GM12878 (cell line): ENCODE data around the gene FKBP8. TPM values are rescaled to one million over a fixed set of nuclear protein-coding genes. Genes with fewer than 3 reads are reported as not detected.

Source experiments
- ATAC-seq: fragments of 200-7000 bp; cut with Tn5 transposase; 3 replicates; pipeline ENCODE4 v1.9.1; 2020; ENCODE audit warnings: mild to moderate bottlenecking, moderate library complexity
- BruUV-seq: library from RNA; stranded (reverse); fragments of 400-500 nt; replicated peaks from 2 replicates; lab custom pipeline; 2021; lab: Mats Ljungman, UMichigan
- CTCF ChIA-PET: fragments of 300-600 bp; sonication (Branson Sonifier 250); formaldehyde crosslinking; extraction: SDS; loops from one replicate; lab custom pipeline; 2021; ENCODE audit warnings: inconsistent platforms; lab: Yijun Ruan, JAX
- POLR2A ChIA-PET: fragments of 350-600 bp; formaldehyde crosslinking; extraction: SDS; loops from one replicate; lab custom pipeline; 2021; ENCODE audit warnings: inconsistent platforms; lab: Charles Lee
- RAD21 ChIA-PET: fragments of 300-600 bp; sonication (Branson Sonifier 250); formaldehyde crosslinking; loops from one replicate; lab custom pipeline; 2023; ENCODE audit warnings: antibody characterized with exemption; ENCODE audit not compliant: unreplicated experiment; lab: Charles Lee
- SMC1A ChIA-PET: fragments of 300-600 bp; sonication (Branson Sonifier 250); formaldehyde crosslinking; loops from one replicate; lab custom pipeline; 2023; ENCODE audit not compliant: unreplicated experiment, uncharacterized antibody; lab: Charles Lee
- DNase-seq: peaks from one replicate; pipeline ENCODE4 v3.0.0-alpha.2; 2011; ENCODE audit warnings: low read depth, low spot score
- FAIRE-seq: peaks from 3 replicates; lab custom pipeline; 2011; peaks lifted over from hg19 to GRCh38; lab: Jason Lieb, UNC
- H2AFZ ChIP-seq: 2 replicates; pipeline ENCODE4 v1.6.0; 2011; ENCODE audit warnings: low read depth, low read length, control low read depth; ENCODE audit not compliant: control insufficient read depth
- H3K27ac ChIP-seq: 2 replicates; pipeline ENCODE4 v1.5.1; 2011; ENCODE audit warnings: control low read depth; ENCODE audit not compliant: control insufficient read depth, insufficient read depth
- H3K27me3 ChIP-seq, 2 experiments: replicated peaks in 1 of 2; 2 replicates each; pipeline versions ENCODE4 v1.6.0 to v1.6.1; 2011; ENCODE audit warnings: low read length in 1 of 2; ENCODE audit not compliant: control insufficient read depth in 2 of 2, insufficient read depth in 2 of 2
- H3K36me3 ChIP-seq, 2 experiments: 2 replicates each; pipeline ENCODE4 v1.5.1; 2011; ENCODE audit warnings: low read length in 1 of 2; ENCODE audit not compliant: control insufficient read depth in 2 of 2, insufficient read depth in 2 of 2
- H3K4me1 ChIP-seq: 2 replicates; pipeline ENCODE4 v1.6.1; 2011; ENCODE audit warnings: mild to moderate bottlenecking, low read length, moderate library complexity, mixed read lengths; ENCODE audit not compliant: control insufficient read depth, insufficient read depth
- H3K4me2 ChIP-seq: 2 replicates; pipeline ENCODE4 v1.6.0; 2011; ENCODE audit warnings: control low read depth; ENCODE audit not compliant: control insufficient read depth, insufficient read depth
- H3K4me3 ChIP-seq: fragments of 200-600 bp; sonication (generic); 2 replicates; pipeline ENCODE4 v1.5.1; 2016
- H3K79me2 ChIP-seq: 2 replicates; pipeline ENCODE4 v1.6.0; 2011; ENCODE audit warnings: low read length; ENCODE audit not compliant: control insufficient read depth, insufficient read depth
- H3K9ac ChIP-seq: 2 replicates; pipeline ENCODE4 v1.8.0; 2011; ENCODE audit warnings: low read length, control low read depth, mixed read lengths; ENCODE audit not compliant: control insufficient read depth, insufficient read depth
- H3K9me3 ChIP-seq: replicated peaks from 3 replicates; pipeline ENCODE4 v1.5.1; 2011; ENCODE audit warnings: mild to moderate bottlenecking, low read length; ENCODE audit not compliant: control insufficient read depth, insufficient read depth
- H4K20me1 ChIP-seq: 2 replicates; pipeline ENCODE4 v1.6.0; 2011; ENCODE audit not compliant: control insufficient read depth, insufficient read depth
- CTCF ChIP-seq, 3 experiments: IDR thresholded peaks in 2 of 3; conservative IDR thresholded peaks in 1 of 3; 2 replicates each; pipeline ENCODE4 v1.5.1; 2011; ENCODE audit warnings: low read depth in 3 of 3, low read length in 3 of 3, mild to moderate bottlenecking in 3 of 3, control low read depth in 2 of 3, moderate library complexity in 2 of 3, inconsistent platforms in 1 of 3, mixed read lengths in 1 of 3; ENCODE audit not compliant: control insufficient read depth in 2 of 3, insufficient read depth in 1 of 3; ENCODE audit errors: extremely low read depth in 1 of 3
- NR2C2 ChIP-seq: IDR thresholded peaks from 2 replicates; pipeline ENCODE4 v1.6.1; 2011; ENCODE audit warnings: borderline replicate concordance, low read depth; ENCODE audit not compliant: control insufficient read depth, insufficient read length
- STAT1 ChIP-seq: fragments of 450-650 bp; conservative IDR thresholded peaks from 2 replicates; pipeline ENCODE4 v1.6.1; 2014; ENCODE audit warnings: antibody characterized with exemption, mild to moderate bottlenecking
- WGBS: methylation state at CpG from one replicate; pipeline ENCODE4 v1.1.6; 2016; ENCODE audit warnings: low lambda C conversion rate; ENCODE audit not compliant: insufficient replicate concordance, insufficient coverage; ENCODE audit errors: missing lambda C conversion rate; 5-methylcytosine and 5-hydroxymethylcytosine counted together
- in situ Hi-C: fragments of 300-500 bp; cut with MboI; formaldehyde crosslinking; loops from 9 replicates; pipeline ENCODE4 v1.14.3; 2018; ENCODE audit warnings: mixed read lengths
- intact Hi-C: fragments of 100-400 bp; cut with micrococcal nuclease; formaldehyde crosslinking; loops from one replicate; pipeline ENCODE4 v1.14.2; 2022; ENCODE audit not compliant: unreplicated experiment
- polyA plus RNA-seq, 11 experiments: library from polyadenylated mRNA; depleted of rRNA in 4 of 11; unstranded in 6 of 11; stranded (reverse) in 5 of 11; fragments of >200 nt; fragmentation: Nextera tagmentation in 4 of 11; fragmentation: Illumina TruSeq in 1 of 11; extraction: Ambion mirVana in 4 of 11; extraction: Trizol in 1 of 11; gene quantifications; 1 replicate in 1 of 11; 2 replicates in 10 of 11; pipeline versions ENCODE4 v1.2.1 to v1.2.3, GENCODE V29; 2011 to 2016; ENCODE audit warnings: inconsistent platforms in 2 of 11, missing spikeins in 2 of 11, low read depth in 1 of 11
- total RNA-seq, 4 experiments: library from RNA; depleted of rRNA in 3 of 4; stranded (reverse); fragments of >200 nt in 3 of 4; fragmentation: Illumina TruSeq in 1 of 4; extraction: Trizol in 1 of 4; gene quantifications; 2 replicates each; pipeline versions ENCODE4 v1.2.1 to v1.2.3, GENCODE V29; 2013 to 2021

The FKBP8 gene
- total and polyA plus RNA-seq, 10 of the 15 experiments (the other 5 are each of a cell fraction or from before 2014, with no cell fraction given): 0.13 to 205 (median 95.4) TPM

DNA sequence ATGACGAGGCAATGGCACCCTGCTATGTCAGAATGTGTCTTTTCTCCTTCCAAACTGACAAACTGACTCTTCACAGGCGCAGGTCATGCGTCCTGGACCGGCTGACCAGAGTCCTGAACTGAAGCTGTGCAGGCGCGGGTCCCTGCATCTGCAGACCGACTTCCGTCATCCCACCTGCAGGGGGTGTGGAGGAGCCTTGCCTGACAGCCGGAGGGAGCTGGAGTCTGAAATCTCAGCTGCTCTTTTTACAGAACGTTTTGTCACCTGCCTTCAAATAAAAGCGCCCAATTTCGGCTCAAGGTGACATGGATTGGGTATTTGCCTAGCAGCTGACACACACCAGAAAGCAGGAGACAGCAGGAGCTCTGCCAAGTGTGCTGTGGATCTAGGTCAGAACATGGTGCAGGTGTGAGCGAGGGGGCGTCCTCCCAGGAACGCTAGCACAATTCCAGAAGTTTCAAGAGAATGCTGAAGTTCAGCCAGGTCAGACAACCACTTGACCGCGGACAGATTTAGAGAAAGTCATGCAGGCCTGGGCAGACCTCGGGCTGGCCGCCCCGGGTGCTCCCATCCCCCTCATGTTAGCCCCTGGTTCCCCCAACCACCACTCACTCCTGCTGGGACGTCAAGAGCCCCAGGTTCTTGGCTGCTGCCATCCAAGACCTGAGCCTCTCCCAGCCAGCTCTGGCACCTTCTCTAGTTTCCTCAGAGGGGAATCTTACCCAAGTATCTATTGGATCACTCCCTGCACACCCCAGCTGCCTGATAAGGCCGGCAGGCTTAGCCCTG lies 54.3 kb downstream of the FKBP8 start:
- H4K20me1 ChIP-seq: peaks cover 5% of the 10 kb centered on the region

More for the DNA sequence above, 54.3 kb downstream of the FKBP8 start:
- ATAC-seq (peak; percentile 29; the same call in 1 of the 3 replicates), FAIRE-seq (no peak), DNase-seq (no peak)
- H3K4me2 ChIP-seq: no peak overlapping the region
- peaks cover 36% of the 10 kb centered on the region for H3K79me2 ChIP-seq
- no peak overlapping the region for H3K27ac ChIP-seq
- CTCF ChIA-PET: interaction anchor here (0.5 to 1.2 kb wide), 4 partner anchors 30 to 1466 kb away, joined by 3 read pairs; partner anchors contain the start of gene UBA52
- no peak overlapping the region for H2AFZ ChIP-seq
- no peaks in the 10 kb centered on the region for H3K27me3 ChIP-seq
- no peak overlapping the region for H3K9ac ChIP-seq
- in situ Hi-C loops (no loop called here), intact Hi-C loops (no loop called here)
- H3K36me3 ChIP-seq: peaks cover 3% of the 10 kb centered on the region in 2 experiments; a peak in 3 of 4 replicates
- no peak overlapping the region for H3K4me3 ChIP-seq
- POLR2A ChIA-PET: no interaction called here
- no peaks in the 10 kb centered on the region for H3K9me3 ChIP-seq
- 72% methylated on average over 22 of the region's 22 CpGs for WGBS
- TF ChIP-seq STAT1 (no peak), CTCF (IDR thresholded peaks at IDR 0.05 in 2 of 3, conservative IDR thresholded peaks at IDR 0.05 in 1 of 3; ENCODE audit: control insufficient read depth in 2 of 3, extremely low read depth in 1 of 3, insufficient read depth in 1 of 3, low read depth in 3 of 3, low read length in 3 of 3) (peak in 2 of 3 experiments; percentile 16 to 21; a peak in 2 of 6 replicates), NR2C2 (no peak)
- H3K4me1 ChIP-seq: no peaks in the 10 kb centered on the region; the same call in 1 of the 2 replicates
- RAD21 ChIA-PET: no interaction called here
- SMC1A ChIA-PET: no interaction called here
- BruUV-seq: no TSS peak
